WTC11 (cell line): ENCODE data around the gene ADGRB3.

Experiments used
- AFF4 ChIP-seq: sonication (generic); formaldehyde crosslinking; IDR thresholded peaks from 2 replicates; pipeline ENCODE4 v1.8.1; 2023; ENCODE audit warnings: mild to moderate bottlenecking, missing genetic modification reagents, borderline replicate concordance
- ATF2 ChIP-seq: sonication (generic); formaldehyde crosslinking; IDR thresholded peaks from 2 replicates; pipeline ENCODE4 v1.8.1; 2022; ENCODE audit warnings: low read depth, missing genetic modification reagents, borderline replicate concordance
- FOXP1 ChIP-seq: sonication (generic); formaldehyde crosslinking; IDR thresholded peaks from 2 replicates; pipeline ENCODE4 v1.8.0; 2022; ENCODE audit warnings: missing genetic modification reagents, mild to moderate bottlenecking, moderate library complexity, borderline replicate concordance
- IRF1 ChIP-seq: sonication (generic); formaldehyde crosslinking; IDR thresholded peaks from 2 replicates; pipeline ENCODE4 v1.8.0; 2023; ENCODE audit warnings: missing genetic modification reagents
- KAT7 ChIP-seq: sonication (generic); formaldehyde crosslinking; IDR thresholded peaks from 2 replicates; pipeline ENCODE4 v1.8.1; 2023; ENCODE audit warnings: missing genetic modification reagents, mild to moderate bottlenecking, borderline replicate concordance
- NFYB ChIP-seq: sonication (generic); formaldehyde crosslinking; conservative IDR thresholded peaks from 2 replicates; pipeline ENCODE4 v1.8.0; 2022; ENCODE audit warnings: low read depth, missing genetic modification reagents
- NR1H2 ChIP-seq: sonication (generic); formaldehyde crosslinking; IDR thresholded peaks from 2 replicates; pipeline ENCODE4 v1.9.0; 2021; ENCODE audit warnings: mild to moderate bottlenecking, moderate library complexity, missing genetic modification reagents
- PRRX2 ChIP-seq: fragments of 250-450 bp; sonication (Bioruptor Pico); IDR thresholded peaks from 2 replicates; pipeline ENCODE4 v1.8.0; 2021; ENCODE audit warnings: mild to moderate bottlenecking
- ZNF121 ChIP-seq: sonication (generic); formaldehyde crosslinking; IDR thresholded peaks from 2 replicates; pipeline ENCODE4 v1.8.0; 2023; ENCODE audit warnings: missing genetic modification reagents
- ZNF281 ChIP-seq: sonication (generic); formaldehyde crosslinking; IDR thresholded peaks from 2 replicates; pipeline ENCODE4 v1.8.0; 2023; ENCODE audit warnings: mild to moderate bottlenecking, missing genetic modification reagents
- TF ChIP-seq, protein P1 (sequence below): fragments of 200-600 bp; IDR thresholded peaks from 2 replicates; pipeline ENCODE4 v1.8.0; 2022; ENCODE audit warnings: antibody characterized with exemption
- TF ChIP-seq, protein P2 (sequence below): sonication (generic); formaldehyde crosslinking; IDR thresholded peaks from 2 replicates; pipeline ENCODE4 v1.8.0; 2022; ENCODE audit warnings: missing genetic modification reagents
- TF ChIP-seq, protein P3 (sequence below): sonication (generic); formaldehyde crosslinking; conservative IDR thresholded peaks from 2 replicates; pipeline ENCODE4 v1.8.1; 2022; ENCODE audit warnings: mild to moderate bottlenecking, missing genetic modification reagents

DNA sequence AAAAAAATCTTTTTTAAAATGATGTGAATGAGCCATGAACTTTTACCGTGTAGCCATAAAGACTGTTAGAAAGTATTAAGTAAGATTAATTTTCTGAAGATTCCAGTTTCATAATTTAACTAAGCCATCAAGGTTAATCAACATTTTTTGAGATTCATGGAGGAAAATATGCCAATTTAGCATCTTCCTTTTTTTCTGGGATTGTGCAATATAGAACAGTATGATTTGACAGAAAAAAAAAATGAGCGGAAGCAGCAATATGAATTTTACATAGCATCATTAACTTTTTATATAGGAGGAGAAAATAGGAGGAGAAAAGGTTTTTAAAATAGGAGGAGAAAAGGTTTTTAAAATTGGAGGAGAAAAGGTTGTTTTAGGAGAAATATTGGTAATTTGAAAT lies 306.3 kb downstream of the ADGRB3 start:
- TF ChIP-seq, protein P1, sequence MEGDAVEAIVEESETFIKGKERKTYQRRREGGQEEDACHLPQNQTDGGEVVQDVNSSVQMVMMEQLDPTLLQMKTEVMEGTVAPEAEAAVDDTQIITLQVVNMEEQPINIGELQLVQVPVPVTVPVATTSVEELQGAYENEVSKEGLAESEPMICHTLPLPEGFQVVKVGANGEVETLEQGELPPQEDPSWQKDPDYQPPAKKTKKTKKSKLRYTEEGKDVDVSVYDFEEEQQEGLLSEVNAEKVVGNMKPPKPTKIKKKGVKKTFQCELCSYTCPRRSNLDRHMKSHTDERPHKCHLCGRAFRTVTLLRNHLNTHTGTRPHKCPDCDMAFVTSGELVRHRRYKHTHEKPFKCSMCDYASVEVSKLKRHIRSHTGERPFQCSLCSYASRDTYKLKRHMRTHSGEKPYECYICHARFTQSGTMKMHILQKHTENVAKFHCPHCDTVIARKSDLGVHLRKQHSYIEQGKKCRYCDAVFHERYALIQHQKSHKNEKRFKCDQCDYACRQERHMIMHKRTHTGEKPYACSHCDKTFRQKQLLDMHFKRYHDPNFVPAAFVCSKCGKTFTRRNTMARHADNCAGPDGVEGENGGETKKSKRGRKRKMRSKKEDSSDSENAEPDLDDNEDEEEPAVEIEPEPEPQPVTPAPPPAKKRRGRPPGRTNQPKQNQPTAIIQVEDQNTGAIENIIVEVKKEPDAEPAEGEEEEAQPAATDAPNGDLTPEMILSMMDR = no peak
- TF ChIP-seq, protein P2, sequence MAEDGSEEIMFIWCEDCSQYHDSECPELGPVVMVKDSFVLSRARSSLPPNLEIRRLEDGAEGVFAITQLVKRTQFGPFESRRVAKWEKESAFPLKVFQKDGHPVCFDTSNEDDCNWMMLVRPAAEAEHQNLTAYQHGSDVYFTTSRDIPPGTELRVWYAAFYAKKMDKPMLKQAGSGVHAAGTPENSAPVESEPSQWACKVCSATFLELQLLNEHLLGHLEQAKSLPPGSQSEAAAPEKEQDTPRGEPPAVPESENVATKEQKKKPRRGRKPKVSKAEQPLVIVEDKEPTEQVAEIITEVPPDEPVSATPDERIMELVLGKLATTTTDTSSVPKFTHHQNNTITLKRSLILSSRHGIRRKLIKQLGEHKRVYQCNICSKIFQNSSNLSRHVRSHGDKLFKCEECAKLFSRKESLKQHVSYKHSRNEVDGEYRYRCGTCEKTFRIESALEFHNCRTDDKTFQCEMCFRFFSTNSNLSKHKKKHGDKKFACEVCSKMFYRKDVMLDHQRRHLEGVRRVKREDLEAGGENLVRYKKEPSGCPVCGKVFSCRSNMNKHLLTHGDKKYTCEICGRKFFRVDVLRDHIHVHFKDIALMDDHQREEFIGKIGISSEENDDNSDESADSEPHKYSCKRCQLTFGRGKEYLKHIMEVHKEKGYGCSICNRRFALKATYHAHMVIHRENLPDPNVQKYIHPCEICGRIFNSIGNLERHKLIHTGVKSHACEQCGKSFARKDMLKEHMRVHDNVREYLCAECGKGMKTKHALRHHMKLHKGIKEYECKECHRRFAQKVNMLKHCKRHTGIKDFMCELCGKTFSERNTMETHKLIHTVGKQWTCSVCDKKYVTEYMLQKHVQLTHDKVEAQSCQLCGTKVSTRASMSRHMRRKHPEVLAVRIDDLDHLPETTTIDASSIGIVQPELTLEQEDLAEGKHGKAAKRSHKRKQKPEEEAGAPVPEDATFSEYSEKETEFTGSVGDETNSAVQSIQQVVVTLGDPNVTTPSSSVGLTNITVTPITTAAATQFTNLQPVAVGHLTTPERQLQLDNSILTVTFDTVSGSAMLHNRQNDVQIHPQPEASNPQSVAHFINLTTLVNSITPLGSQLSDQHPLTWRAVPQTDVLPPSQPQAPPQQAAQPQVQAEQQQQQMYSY (CRISPR knock-in tag) = no peak
- no peak for TF ChIP-seq IRF1 (CRISPR knock-in tag)
- TF ChIP-seq PRRX2 = no peak
- TF ChIP-seq KAT7 (CRISPR knock-in tag) = no peak
- TF ChIP-seq ATF2 (CRISPR knock-in tag) = no peak
- no peak for TF ChIP-seq FOXP1 (CRISPR knock-in tag)
- no peak for TF ChIP-seq AFF4 (CRISPR knock-in tag)
- no peak for TF ChIP-seq ZNF281
- no peak for TF ChIP-seq ZNF121 (CRISPR knock-in tag)
- TF ChIP-seq NR1H2 (CRISPR knock-in tag) = no peak
- no peak for TF ChIP-seq NFYB (CRISPR knock-in tag)
- TF ChIP-seq, protein P3, sequence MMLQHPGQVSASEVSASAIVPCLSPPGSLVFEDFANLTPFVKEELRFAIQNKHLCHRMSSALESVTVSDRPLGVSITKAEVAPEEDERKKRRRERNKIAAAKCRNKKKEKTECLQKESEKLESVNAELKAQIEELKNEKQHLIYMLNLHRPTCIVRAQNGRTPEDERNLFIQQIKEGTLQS = no peak
